LNCAP (cell line): ENCODE results near the gene CACNA1B.

Source experiments
- CTCF ChIP-seq: fragments of 450-650 bp; IDR thresholded peaks from 2 replicates; pipeline ENCODE4 v1.5.1; 2017; ENCODE audit warnings: mild to moderate bottlenecking

Gene CACNA1B

GRCh38 chr9:138059196-138059595, 181.6 kb downstream of the CACNA1B start:
- no peak for TF ChIP-seq CTCF

GRCh38 chr9:138060365-138060764, 182.8 kb downstream of the CACNA1B start:
- no peak for TF ChIP-seq CTCF

GRCh38 chr9:138060881-138061280, 183.3 kb downstream of the CACNA1B start:
- no peak for TF ChIP-seq CTCF

GRCh38 chr9:138061631-138062030, 184.0 kb downstream of the CACNA1B start:
- TF ChIP-seq CTCF = no peak

- TF ChIP-seq CTCF = no peak
These were observed 184.6 kb downstream of the CACNA1B start for GRCh38 chr9:138062196-138062595.

GRCh38 chr9:138063033-138063432, 185.5 kb downstream of the CACNA1B start:
- TF ChIP-seq CTCF = no peak

- no peak for TF ChIP-seq CTCF
These were observed 186.2 kb downstream of the CACNA1B start for GRCh38 chr9:138063785-138064184.

GRCh38 chr9:138064547-138064946, 187.0 kb downstream of the CACNA1B start:
- TF ChIP-seq CTCF = no peak
